IPS-18c (cell line): ENCODE measurements around the gene YPEL5.

ENCODE experiments used
- H3K4me3 ChIP-seq: 2 replicates; pipeline ENCODE4 v1.7.0; 2013; ENCODE audit warnings: low read depth, mild to moderate bottlenecking, low read length, moderate library complexity; ENCODE audit not compliant: insufficient read depth
- H3K9me3 ChIP-seq: one replicate; pipeline ENCODE4 v1.6.1; 2013; ENCODE audit warnings: mild to moderate bottlenecking, low read length, moderate library complexity; ENCODE audit not compliant: control insufficient read depth, insufficient read depth

YPEL5 gene

DNA sequence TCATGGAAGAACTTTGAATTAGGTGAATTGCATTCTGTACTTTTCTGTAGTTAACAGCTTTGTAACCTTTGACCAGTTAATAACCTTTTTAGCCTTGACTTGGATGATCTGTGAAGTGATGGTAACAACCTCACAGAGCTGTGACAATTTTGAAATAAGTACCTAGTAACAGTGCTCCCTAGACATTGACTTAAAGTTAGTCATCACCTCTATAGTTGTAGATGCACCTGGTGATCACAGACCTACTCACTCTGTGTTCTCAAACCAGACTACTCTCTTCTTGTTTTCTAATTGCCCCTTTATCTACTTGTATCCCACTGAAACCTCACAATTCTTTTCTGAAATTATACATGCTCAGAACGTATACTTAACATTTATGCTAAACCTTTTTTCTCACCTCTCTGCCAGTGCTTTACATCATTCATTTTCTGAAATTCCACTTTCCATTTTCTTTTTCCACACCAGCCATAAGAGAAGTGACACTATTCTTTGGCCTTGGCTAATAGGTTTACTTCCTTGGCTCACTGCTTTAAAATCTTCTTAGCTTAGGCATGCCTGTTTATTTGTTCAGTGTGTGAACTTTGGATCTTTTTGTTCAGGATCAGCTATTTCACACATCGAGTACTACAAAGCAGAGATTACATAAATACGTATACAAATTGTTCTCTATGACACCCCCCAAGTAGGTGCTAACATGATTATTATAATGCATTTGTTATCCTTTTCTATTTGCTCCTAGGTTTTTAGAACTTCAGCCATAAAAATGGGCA is 9.3 kb downstream of the YPEL5 start:
- no peak overlapping the region for H3K4me3 ChIP-seq
- H3K9me3 ChIP-seq, result no peaks in the 10 kb centered on the region

DNA sequence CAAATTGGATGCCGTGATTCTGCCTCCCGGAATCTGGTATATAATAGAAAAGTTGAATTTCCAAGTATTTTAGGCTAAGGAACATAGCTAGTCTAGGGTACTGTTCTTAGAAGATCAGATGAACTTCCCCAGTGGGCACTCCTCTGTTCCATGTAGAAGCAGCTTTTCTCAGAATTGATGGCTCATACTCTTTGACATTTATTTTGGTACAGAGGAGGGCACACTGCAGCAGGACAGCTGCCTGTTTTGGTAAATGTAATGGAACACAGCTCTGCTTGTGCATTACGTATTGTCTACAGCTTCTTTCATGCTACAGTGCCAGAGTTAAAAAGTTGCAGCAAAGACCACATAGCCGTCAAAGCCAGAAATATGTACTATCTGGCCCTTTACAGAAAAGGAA is 10.8 kb downstream of the YPEL5 start:
- H3K9me3 ChIP-seq, result no peaks in the 10 kb centered on the region
- no peak overlapping the region for H3K4me3 ChIP-seq

DNA sequence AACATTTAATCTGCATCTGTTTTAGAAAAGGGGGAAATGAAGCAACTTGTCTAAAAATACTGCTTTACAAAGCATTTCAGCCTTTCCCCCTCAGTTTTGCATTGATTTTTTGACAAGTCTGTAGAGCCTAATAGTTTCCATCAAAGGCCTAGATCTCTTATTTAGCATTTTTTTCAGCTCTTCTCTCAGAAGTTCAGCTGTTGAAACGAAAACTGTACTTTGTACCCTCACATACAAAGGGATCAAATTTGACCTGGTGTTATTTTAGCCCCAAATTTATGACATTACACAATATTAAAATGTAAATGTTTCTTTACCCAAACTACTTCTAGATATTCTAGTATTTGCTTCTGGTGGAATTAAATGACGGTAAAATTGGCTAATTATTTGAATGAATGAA is 13.0 kb downstream of the YPEL5 start:
- Histone ChIP-seq H3K4me3 (no peak overlapping the region), H3K9me3 (no peaks in the 10 kb centered on the region)

DNA sequence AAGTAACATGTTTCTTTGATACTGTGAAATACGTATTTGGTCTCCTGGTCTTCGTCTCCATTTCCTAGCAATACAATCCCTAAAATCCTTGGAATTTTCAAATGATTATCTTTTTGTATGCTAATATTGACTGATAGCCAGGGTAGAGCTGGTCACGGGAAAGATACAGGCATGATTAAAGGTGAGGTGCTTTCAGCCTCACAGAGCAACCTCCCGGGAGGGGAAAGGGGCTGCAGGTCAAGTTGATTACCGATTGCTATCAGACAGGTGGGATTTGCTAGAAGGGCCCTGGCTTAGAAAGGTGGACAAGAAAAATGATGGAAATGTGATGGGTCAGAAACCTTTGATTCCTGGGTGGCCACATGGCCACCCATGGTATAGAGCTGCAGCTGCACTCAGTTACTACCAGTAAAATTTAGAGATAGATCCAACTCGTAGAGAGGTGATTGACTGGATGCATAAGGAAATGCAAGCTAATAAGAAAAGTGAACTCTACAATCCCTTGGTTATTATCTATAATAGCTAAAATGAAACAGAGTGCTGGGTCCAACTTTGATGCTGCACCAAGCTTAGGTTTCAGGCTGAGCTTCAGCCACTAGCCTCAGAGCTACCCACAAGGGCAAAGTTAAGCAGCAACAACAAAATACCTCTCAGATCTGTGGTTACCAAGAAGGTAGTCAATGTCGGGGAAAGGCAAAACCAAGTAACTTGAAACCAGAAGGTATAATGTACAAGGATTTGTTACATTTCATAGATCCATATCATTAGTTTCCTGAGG is 15.3 kb downstream of the YPEL5 start:
- Histone ChIP-seq H3K4me3 (no peak overlapping the region), H3K9me3 (no peaks in the 10 kb centered on the region)

DNA sequence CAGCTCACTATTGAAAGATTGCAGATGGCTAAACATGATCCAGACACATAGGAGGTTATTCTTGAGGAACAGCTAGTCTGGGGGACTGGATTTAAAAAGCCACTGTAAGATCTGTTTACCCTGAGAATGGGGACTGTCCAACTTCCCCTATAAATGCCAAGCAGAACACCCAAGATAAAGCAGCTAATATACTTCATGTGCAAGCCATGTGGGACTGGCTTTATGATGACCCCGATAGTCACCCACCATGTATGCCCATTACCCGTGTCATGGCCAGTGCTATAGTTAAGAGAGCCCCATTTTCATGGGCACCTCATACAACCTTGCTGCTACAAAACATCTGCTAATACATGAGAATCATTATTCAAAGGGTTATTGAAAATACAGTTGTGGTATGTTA is 16.0 kb downstream of the YPEL5 start:
- Histone ChIP-seq H3K9me3 (no peaks in the 10 kb centered on the region), H3K4me3 (no peak overlapping the region)

DNA sequence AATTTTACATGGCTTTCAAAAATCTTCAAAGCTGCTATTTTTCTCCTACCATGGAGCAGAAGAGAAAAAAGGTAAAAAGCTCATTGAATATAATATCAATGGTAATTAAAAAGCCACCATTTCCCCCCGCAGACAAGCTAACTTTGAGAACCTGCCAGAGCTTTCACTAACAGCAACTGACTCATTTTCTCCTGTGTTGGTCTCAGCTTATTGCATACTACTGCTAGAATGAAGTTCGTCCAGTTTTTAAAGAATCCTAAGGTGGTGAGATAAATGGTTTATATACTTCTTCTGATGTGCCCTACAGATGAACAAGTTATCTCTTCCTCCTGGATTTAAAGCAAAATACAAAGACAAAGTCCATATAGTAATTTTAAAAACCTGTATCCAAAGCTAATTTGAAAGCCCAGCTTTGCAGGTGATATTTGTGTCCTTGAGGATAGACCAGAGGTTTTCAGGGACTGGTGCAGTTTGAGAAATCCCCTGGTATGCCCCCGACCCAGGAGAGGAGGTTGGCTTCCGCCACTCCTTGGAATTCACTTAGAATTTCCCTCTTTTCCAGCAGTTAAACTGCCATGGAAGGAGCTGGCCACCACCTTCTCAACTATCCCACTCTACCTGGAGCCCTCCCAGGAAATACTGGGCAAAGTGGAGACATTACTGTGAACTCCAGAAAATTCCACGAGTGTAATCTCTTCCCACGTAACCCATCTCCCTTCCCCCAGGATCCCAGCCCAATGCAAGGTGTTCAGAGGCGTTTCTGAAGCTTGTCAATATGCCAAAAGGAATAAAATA is 17.5 kb downstream of the YPEL5 start:
- H3K9me3 ChIP-seq, result no peaks in the 10 kb centered on the region
- no peak overlapping the region for H3K4me3 ChIP-seq

DNA sequence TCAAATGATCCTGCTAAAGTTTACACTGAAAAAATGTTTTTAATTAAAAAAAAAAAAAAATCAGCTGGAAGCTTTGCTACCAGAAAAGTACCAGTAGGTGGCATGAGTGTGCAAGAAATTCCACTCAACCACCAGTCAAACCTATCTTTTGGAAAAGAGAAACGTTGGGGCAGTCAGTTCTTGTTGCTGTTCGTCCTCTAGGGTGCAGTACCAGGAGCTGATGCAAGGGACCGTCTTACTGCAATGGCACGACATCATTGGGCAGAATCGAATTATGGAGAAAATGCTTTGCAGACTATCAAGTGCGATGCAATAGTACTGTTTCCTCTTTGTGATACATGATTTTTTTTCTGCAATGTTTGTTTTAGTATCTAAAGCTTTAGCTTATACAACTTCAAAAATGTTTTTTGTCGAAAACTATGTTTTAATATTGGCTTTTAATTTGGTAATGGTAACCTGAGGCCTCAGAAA is 18.3 kb downstream of the YPEL5 start:
- Histone ChIP-seq H3K4me3 (no peak overlapping the region), H3K9me3 (no peaks in the 10 kb centered on the region)

DNA sequence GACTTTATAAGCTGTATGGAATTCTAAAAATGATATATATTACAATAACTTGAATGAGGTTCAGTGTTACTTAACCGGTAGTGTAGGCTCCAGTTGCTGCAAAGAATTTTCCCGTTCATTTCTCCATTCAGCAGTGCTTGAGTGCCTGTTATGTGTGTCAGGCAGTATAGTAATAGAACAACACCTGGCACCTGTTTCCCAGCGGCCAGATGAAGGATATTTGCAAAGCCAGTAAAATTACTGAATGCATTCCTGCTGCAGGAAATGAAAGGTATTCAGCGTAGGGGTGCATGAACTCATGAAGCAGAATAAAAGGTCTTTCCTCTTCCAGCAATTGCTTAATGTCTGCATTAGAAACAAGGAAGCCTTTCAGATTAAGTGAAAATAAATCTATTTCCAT is 18.8 kb downstream of the YPEL5 start:
- Histone ChIP-seq H3K4me3 (no peak overlapping the region), H3K9me3 (no peaks in the 10 kb centered on the region)

DNA sequence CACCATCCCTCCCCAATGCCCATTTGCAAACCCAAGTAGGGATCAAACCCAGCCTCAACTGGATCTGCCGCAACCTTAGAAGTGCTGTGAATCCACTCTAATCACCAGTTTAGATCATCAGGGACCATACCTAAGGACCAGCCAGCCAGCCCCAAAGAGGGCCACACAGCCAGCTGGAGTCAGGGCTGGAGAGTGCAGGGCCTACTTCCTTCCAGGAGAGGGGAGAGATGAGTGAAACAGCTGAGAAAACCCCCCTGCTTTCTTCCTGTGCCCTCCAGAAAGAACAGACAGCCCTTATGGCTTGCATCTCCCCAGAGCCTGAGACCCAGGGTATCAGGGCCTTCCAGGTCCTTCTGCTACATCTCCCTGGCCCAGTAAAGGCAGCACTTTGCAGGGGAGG is 25.8 kb downstream of the YPEL5 start:
- no peaks in the 10 kb centered on the region for H3K9me3 ChIP-seq
- H3K4me3 ChIP-seq, result no peak overlapping the region

DNA sequence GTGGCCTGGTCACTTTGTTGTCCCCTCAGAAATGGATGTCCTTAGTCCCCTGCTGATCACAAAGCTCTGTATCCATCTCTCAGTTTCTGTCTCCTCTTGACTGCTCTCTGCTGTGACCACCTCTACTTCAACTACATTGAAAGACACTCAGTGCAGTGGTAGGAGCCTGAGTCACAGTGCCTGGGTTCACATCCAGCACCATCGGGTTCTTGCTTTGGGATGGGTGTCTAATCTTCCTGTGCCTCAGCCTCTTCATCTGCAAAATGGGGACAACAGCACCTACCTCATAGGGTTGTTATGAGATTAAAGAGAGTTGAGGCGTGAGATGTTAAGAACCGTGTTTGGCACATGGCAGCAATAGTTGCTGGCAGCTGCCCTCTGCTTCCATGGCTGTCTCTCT is 30.6 kb downstream of the YPEL5 start:
- no peak overlapping the region for H3K4me3 ChIP-seq
- no peaks in the 10 kb centered on the region for H3K9me3 ChIP-seq

DNA sequence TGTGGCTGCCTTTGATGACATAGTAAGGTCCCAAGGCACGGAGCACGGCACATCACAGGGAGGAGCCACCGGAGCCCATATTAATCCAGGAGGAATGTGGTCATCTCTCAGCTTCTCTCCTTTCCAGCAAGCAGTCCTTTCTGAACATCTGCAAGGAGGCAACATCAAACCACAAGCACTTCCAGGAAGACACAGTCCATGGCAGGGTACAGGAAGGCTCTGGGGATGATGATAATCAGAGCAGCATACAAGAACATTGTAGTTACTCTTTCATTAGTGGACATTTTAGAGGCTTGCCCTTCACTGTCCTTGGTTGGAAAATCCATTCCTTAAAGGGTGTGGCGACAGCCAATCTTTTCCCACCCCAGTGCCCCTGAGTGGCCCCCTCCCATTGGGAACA is 31.1 kb downstream of the YPEL5 start:
- Histone ChIP-seq H3K4me3 (no peak overlapping the region), H3K9me3 (no peaks in the 10 kb centered on the region)

DNA sequence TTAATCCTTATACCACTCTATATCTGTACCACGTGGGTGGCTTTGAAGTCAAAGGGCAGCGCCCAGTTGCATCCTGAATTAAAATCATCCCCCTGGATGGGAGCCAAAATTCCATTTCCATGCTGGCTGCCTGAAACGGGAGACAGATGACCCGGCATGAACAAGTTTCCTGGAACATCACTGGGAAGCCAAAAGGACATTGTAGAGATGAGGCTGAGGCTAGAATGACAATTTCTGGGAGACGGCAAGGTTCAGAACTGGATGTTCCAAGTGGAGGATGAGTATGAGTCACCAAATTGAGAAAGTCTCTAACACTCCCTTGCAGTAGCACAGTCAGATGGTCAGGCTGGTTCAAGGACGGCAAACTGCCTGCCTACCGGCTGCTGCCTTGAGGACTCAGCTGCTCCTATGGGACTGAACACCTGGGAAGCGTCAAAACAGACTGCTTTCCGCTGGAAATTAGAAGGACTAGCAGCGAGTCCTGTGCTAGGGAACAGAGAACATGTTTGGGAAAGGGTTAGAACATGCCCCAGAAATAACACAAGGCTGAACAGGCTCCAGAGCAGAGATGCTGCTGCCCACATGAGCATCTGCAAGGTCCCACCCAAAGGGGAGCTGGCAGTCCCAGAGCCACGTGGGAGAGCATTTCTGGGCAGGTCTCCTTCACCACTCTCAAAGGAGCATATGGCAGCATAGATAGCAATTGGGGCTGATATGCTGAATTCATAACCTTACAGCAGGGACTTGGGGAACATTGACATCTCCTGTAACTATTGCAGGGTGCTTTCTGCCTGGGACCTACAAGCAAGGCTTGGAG is 32.0 kb downstream of the YPEL5 start:
- no peaks in the 10 kb centered on the region for H3K9me3 ChIP-seq
- H3K4me3 ChIP-seq, result no peak overlapping the region

DNA sequence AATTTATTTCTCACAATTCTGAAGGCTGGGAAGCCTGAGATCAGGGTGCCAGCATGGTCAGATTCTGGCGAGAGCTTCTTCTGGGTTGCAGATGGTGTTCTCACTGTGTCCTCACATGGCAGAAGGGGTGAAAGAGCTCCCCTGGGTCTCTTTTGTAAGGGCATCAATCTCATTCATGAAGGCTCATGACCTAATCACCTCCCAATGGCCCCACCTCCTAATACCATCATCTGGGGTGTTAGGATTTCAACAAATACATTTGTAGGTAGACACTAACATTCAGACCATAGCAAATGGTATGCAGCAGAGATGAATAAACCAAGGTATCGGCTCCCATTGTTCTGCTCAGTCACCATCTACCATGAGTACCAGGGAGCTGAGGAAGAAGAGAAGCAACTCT is 32.7 kb downstream of the YPEL5 start:
- no peak overlapping the region for H3K4me3 ChIP-seq

DNA sequence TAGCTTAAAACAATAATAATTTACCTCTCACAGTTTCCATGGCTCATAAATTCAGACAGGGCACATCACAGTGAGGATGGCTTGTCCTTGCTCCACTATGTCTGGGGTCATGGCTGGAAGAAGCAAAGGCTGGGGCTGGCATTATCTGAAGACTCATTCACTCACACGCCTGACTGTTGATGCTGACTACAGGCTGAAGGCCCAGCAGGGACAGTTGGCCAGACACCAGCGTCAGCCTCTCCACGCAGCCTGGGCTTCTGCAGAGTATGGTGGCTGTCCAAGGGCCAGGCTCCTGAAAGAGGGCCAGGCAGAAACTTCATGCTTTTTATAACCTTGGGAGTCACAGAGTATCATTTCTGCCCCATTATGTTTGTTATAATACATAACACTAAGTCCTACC is 33.4 kb downstream of the YPEL5 start:
- no peak overlapping the region for H3K4me3 ChIP-seq
- no peaks in the 10 kb centered on the region for H3K9me3 ChIP-seq

More for the DNA sequence above, 32.7 kb downstream of the YPEL5 start:
- no peaks in the 10 kb centered on the region for H3K9me3 ChIP-seq

DNA sequence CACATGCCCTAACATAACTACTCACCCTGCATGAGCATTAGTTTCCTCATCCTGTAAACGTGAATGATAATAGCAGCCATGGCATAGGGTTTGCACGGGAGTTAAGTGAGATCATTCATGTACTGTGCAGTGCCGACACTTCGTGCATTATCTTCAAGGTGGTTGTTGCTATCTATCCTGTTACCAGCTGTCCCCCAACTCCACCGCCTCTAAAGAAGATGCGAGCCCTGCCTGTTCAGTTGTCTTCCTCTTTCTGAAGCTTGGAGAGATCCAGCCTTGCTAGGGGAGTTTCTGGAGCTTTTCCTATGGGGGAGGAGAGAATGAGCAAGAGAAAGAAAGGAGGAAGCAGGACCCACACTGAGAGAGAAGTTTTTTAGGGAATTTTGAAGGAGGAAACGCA is 34.4 kb downstream of the YPEL5 start:
- no peak overlapping the region; the same call in 1 of the 2 replicates for H3K4me3 ChIP-seq
- no peaks in the 10 kb centered on the region for H3K9me3 ChIP-seq

DNA sequence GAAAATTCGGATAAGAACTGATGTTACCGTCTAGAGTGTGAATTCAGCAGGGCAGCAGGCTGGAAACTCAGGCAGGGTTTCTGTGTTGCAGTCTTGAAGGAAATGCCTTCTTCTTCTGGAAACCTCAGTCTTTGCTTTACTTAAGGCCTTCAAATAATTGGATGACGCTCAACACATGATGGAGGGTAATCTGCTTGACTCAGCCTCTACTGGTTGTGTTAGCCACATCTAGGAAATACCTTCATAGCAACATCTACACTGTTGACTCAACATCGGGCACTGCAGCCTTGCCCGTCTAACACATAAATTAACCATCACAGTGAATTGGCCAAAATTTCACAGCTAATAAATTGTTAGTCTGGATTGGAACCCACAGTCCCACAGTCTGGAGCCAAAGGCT is 37.2 kb downstream of the YPEL5 start:
- H3K9me3 ChIP-seq, result no peaks in the 10 kb centered on the region
- H3K4me3 ChIP-seq, result no peak overlapping the region

DNA sequence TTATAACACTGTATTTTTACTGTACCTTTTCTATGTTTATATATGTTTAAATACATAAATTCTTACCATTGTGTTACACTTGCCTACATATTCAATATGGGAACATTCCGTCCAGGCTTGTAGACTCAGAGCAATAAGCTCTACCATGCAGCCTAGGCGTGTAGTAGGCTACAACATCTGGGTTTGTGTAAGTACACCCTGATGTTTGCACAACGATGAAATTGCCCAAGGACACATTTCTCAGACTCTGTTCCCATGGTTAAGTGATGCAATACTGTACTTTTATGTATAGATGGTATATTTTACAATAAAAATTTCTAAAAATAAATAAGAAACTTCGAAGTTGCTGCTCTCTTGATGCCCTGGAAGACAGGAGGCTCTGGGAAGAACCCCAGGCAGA is 38.4 kb downstream of the YPEL5 start:
- H3K9me3 ChIP-seq, result no peaks in the 10 kb centered on the region
- H3K4me3 ChIP-seq, result no peak overlapping the region
